Measurements from ENCODE around the gene PRKN. TPM values are rescaled to one million over a fixed set of nuclear protein-coding genes. Genes with fewer than 3 reads are reported as not detected.

Gene PRKN
- total RNA-seq, 1 donor from 2014 or later = 2.8 TPM

GRCh38 chr6:161411265-161411944, 1316.2 kb downstream of the PRKN start:
- H3K4me2 ChIP-seq = no peak overlapping the region

GRCh38 chr6:161410736-161411135, 1316.8 kb downstream of the PRKN start:
- H3K27me3 Mint-ChIP-seq (ENCODE audit: insufficient read depth, low read depth) = peaks cover 2% of the 10 kb centered on the region
- no peaks in the 10 kb centered on the region for H3K27me3 ChIP-seq

More at GRCh38 chr6:161411265-161411944, 1316.2 kb downstream of the PRKN start:
- Histone ChIP-seq H3K4me1 (peaks cover 22% of the 10 kb centered on the region), H3K27me3 (no peaks in the 10 kb centered on the region), H4K20me1 (ENCODE audit: low read depth) (no peaks in the 10 kb centered on the region), H3K27ac (no peak overlapping the region), H3K79me2 (ENCODE audit: low read depth) (no peaks in the 10 kb centered on the region), H3K4me3 (no peak overlapping the region), H2AFZ (replicated peaks) (no peak overlapping the region), H3K36me3 (no peaks in the 10 kb centered on the region), H3F3A (ENCODE audit: low read depth) (peaks cover 8% of the 10 kb centered on the region), H3K9me3 (ENCODE audit: low read depth) (no peaks in the 10 kb centered on the region), H3K9ac (no peak overlapping the region)
- H3K27me3 Mint-ChIP-seq (ENCODE audit: insufficient read depth, low read depth) = peaks cover 2% of the 10 kb centered on the region
- no peak for DNase-seq (ENCODE audit: low spot score)
- H3K36me3 Mint-ChIP-seq = no peaks in the 10 kb centered on the region
- no peak overlapping the region for H3K4me3 Mint-ChIP-seq
- no peak overlapping the region for H3K27ac Mint-ChIP-seq
- peaks cover 53% of the 10 kb centered on the region for H3K4me1 Mint-ChIP-seq
- H3K9me3 Mint-ChIP-seq = no peaks in the 10 kb centered on the region
- TF ChIP-seq EZH2phosphoT487 (IDR thresholded peaks at IDR 0.05) = no peak
- TF ChIP-seq, protein P1, sequence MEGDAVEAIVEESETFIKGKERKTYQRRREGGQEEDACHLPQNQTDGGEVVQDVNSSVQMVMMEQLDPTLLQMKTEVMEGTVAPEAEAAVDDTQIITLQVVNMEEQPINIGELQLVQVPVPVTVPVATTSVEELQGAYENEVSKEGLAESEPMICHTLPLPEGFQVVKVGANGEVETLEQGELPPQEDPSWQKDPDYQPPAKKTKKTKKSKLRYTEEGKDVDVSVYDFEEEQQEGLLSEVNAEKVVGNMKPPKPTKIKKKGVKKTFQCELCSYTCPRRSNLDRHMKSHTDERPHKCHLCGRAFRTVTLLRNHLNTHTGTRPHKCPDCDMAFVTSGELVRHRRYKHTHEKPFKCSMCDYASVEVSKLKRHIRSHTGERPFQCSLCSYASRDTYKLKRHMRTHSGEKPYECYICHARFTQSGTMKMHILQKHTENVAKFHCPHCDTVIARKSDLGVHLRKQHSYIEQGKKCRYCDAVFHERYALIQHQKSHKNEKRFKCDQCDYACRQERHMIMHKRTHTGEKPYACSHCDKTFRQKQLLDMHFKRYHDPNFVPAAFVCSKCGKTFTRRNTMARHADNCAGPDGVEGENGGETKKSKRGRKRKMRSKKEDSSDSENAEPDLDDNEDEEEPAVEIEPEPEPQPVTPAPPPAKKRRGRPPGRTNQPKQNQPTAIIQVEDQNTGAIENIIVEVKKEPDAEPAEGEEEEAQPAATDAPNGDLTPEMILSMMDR (IDR thresholded peaks at IDR 0.05) = no peak
- TF ChIP-seq EZH2 (IDR thresholded peaks at IDR 0.05) = no peak

DNA sequence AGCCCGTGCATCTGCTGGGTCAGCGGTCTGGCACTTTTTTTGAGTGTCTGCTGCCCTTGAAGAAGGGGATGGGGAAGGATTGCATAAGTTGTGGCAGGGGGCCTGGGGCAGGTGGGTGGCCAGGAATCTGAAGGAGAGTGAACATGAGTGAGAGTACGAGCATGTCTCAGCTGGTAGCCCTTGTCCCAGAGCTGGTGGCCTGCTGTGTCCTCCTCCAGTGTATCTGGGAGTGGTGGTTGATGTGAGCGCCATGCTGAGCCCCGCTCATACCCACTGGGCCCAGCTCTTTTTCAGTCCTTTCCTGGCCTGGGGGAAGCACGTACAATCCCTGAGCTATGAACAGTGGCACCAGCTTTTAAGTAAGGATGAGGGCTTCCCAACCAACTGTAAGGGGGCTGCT, 1317.5 kb downstream of the PRKN start:
- H3K4me3 Mint-ChIP-seq = no peak overlapping the region
- H3K27ac Mint-ChIP-seq = peak overlapping the region; percentile 89

More at GRCh38 chr6:161410736-161411135, 1316.8 kb downstream of the PRKN start:
- Mint-ChIP-seq H3K36me3 (no peaks in the 10 kb centered on the region), H3K9me3 (no peaks in the 10 kb centered on the region), H3K4me1 (peaks cover 46% of the 10 kb centered on the region), H3K27ac (no peak overlapping the region), H3K4me3 (no peak overlapping the region)
- H3K9me3 ChIP-seq (ENCODE audit: low read depth) = no peaks in the 10 kb centered on the region
- H3K9ac ChIP-seq = no peak overlapping the region
- no peak overlapping the region for H3K4me2 ChIP-seq
- H2AFZ ChIP-seq (replicated peaks) = no peak overlapping the region
- H3K36me3 ChIP-seq = no peaks in the 10 kb centered on the region
- no peaks in the 10 kb centered on the region for H3K79me2 ChIP-seq (ENCODE audit: low read depth)
- peaks cover 8% of the 10 kb centered on the region for H3F3A ChIP-seq (ENCODE audit: low read depth)
- no peak for DNase-seq (ENCODE audit: low spot score)
- no peak for TF ChIP-seq EZH2phosphoT487 (IDR thresholded peaks at IDR 0.05)
- TF ChIP-seq, protein P1 (IDR thresholded peaks at IDR 0.05) = no peak
- no peak for TF ChIP-seq EZH2 (IDR thresholded peaks at IDR 0.05)
- peaks cover 18% of the 10 kb centered on the region for H3K4me1 ChIP-seq
- H3K4me3 ChIP-seq = no peak overlapping the region
- no peaks in the 10 kb centered on the region for H4K20me1 ChIP-seq (ENCODE audit: low read depth)
- H3K27ac ChIP-seq = no peak overlapping the region

More for the DNA sequence above, 1317.5 kb downstream of the PRKN start:
- TF ChIP-seq EZH2phosphoT487 (IDR thresholded peaks at IDR 0.05) (no peak), EZH2 (IDR thresholded peaks at IDR 0.05) (no peak)
- TF ChIP-seq, protein P1 (IDR thresholded peaks at IDR 0.05) = no peak
- Histone ChIP-seq H3K27me3 (no peaks in the 10 kb centered on the region), H3K4me1 (peaks cover 16% of the 10 kb centered on the region), H3K4me2 (no peak overlapping the region), H3K9ac (no peak overlapping the region), H3K27ac (no peak overlapping the region), H3K79me2 (ENCODE audit: low read depth) (no peaks in the 10 kb centered on the region), H2AFZ (replicated peaks) (no peak overlapping the region), H3F3A (ENCODE audit: low read depth) (peaks cover 8% of the 10 kb centered on the region), H3K9me3 (ENCODE audit: low read depth) (no peaks in the 10 kb centered on the region), H3K36me3 (no peaks in the 10 kb centered on the region), H3K4me3 (no peak overlapping the region), H4K20me1 (ENCODE audit: low read depth) (no peaks in the 10 kb centered on the region)
- Mint-ChIP-seq H3K9me3 (no peaks in the 10 kb centered on the region), H3K27me3 (ENCODE audit: insufficient read depth, low read depth) (peaks cover 3% of the 10 kb centered on the region), H3K4me1 (peaks cover 41% of the 10 kb centered on the region), H3K36me3 (no peaks in the 10 kb centered on the region)
- no peak for DNase-seq (ENCODE audit: low spot score)

Measured in neural progenitor cell (in vitro differentiated cells).